NOMO-1 treated with DMSO at 0.1 percent for 48 hours (cell line): ENCODE results near the gene MARK1.

Source experiments
- DNase-seq: peaks from one replicate; lab custom pipeline; 2025; ENCODE audit not compliant: unreplicated experiment; lab: John Stamatoyannopoulos, UW

Gene MARK1

GRCh38 chr1:220528679-220529501, 954 bp downstream of the MARK1 start:
- no peak for DNase-seq

DNA sequence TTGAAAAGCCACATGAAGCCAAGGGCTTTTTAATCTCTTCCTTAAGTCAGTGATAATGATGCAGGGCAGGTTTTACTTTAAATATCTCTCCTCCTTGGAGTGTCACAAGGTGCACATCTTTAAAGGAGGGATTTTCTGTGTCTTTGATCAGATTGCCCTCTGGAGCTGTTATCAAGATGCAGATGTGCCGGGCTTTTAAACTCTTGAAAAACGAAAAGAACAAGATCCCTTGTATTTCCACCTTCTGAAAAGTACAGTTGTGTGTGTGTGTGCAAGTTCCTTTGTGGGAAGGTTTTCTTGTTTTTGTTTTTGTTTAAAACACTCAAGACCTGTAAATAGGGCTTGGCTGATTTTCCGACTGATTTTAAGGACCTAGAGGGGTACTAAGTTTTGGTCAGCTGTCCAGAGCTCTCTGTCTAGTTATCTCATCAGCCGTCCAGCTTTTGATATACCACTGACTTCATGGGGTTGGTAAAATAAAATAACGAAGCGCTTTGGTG, 1.6 kb downstream of the MARK1 start:
- DNase-seq: no peak

DNA sequence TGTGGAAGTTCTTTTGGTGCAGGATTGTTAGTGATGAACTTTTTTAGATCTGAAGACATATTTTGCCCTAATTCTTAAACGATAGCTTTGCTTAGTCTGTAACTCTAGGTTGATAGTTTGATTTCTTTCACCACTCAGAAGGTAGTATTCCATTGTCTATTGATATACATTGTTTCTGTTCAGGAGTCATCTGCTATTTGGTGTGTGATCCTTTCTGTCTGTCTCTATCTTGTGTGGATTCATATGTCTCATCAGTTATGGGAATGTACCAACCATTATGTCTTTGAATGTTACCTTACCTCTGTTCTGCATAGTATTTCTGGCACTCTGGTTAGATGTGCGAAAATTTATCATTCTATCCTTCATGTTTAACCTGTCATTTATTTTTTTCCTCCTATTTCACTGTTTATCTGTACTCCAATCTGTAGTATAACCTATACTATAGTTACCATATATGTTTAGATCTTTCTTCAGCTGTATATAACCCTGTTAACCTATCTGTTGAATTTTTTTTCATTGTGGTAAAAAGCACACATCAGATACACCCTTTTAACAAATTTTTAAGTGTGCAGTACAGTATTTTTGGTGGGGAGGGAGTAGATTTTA, 5.7 kb downstream of the MARK1 start:
- DNase-seq: no peak

- DNase-seq: no peak
Measured at GRCh38 chr1:220544901-220545303, 17.0 kb downstream of the MARK1 start.

- no peak for DNase-seq
Measured at GRCh38 chr1:220550811-220551399, 23.0 kb downstream of the MARK1 start.

DNA sequence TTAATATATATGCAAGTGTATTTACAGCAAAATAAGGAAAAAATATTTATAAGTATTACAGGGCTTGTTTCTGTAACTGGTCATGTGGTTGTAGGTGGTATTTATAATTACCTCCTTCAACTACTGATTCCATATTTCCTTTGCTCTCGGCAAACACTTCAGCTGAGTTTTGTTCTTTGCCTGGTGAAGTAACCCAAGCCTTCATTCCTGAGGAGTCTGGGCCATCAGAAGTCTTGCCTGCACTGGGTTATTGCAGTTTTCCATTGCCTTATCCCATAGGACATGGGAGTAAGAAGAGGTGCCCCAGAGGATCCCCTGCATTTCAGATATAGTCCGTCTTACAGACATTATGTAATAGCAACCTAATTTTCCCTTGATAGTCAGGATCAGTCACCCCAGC, 23.8 kb downstream of the MARK1 start:
- DNase-seq: no peak

DNA sequence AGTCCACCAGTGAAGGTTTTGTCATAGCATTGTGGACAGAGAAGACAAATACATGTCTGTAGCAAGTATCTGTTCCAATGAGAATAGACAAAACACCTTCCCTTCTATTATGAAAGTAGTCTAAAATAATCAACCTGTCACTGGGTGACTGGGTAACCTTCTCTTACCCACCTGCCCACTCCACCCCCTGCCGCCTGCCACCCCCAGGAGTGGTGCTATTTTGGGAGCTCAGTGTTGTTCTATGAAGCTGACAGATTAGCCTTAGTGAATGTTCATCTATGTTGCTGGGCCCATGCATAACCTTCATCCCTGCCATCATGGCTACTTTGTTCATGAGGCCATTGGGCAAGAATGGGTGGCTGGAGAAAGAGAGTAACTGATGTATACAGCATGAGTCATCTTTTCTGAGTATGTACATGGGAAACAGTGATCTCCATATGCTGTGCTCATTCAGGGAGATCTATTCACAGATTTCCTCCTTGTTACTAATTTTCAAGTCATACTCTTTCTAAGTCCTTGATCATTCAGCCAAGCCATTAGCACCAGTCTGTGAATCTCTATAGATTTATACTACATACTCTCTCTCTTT, 24.8 kb downstream of the MARK1 start:
- no peak for DNase-seq

DNA sequence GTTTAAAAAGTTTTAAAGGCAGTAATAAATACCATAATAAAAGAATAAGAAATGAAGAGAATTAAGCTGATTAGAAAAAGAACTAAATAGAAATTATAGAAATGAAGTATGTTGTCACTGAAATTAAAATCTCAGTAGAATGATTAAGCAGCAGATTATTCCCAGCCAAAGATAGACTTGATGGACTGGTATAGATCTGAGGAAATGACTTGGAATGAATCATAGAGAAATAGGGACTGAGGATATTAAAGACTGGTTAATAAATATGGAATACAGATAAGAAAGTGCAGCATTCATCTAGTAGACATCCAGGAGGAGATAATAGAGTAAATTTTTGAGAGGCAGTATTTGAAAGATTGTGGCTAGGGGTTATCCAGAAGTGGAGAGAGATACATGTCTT, 28.7 kb downstream of the MARK1 start:
- DNase-seq: no peak

DNA sequence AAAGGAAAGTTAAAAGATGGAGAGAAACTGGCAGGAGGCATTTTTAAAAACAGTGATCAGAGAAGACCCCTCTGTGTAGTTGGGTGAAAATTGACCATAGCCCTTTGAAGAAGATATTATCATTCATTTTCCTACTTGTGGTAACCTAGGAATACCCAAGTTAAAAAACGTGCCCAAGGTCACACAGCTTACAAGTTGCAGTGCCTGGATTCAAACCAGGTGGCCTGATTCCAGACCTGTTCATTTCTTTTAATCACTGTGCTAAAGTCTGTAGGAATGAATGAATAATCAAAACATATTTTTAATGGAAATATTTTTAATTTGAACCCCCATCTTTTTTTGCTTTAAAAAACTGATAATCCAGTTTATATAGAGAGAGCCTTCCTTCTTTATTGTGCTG, 35.6 kb downstream of the MARK1 start:
- DNase-seq: no peak

GRCh38 chr1:220564216-220564615, 36.3 kb downstream of the MARK1 start:
- DNase-seq: no peak

DNA sequence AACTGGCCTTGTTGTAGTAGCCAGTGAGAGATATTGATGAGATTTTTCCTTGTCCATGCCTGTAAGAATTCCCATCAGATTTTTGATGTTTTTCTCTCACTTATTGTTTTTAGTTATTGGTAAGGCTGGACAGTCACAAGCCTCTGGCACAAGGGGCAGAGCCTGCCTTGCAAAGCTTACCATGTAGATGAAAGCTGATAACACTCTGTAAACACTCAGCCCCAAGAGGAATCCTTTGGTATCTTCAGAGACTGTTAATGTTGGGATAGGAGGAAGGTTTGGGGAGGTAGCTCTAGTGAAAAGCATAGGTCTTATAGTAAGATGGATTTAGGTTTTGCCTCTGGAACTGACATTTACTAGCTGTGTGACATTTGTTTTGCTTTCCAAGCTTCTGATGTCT, 37.7 kb downstream of the MARK1 start:
- DNase-seq: no peak

- DNase-seq: no peak
Measured at GRCh38 chr1:220566869-220567268, 38.9 kb downstream of the MARK1 start.

DNA sequence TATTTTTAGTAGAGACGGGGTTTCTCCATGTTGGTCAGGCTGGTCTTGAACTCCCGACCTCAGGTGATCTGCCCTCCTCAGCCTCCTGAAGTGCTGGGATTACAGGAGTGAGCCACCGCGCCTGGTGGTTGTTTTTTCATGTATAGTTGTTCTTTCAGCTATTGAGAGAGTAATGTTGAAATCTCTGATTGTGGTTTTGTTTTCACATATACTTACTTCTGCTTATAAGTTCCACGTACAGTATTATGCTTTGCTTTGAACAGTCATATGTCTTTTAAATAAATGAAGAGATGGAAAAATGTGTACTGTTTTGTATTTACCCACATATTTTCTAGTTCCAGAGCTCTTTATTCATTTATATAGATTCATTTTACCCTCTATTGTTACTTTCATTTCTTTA, 44.5 kb downstream of the MARK1 start:
- peak; percentile 61 for DNase-seq

- no peak for DNase-seq
Measured at GRCh38 chr1:220573836-220574235, 45.9 kb downstream of the MARK1 start.

- DNase-seq: no peak
Measured at GRCh38 chr1:220575718-220576497, 48.0 kb downstream of the MARK1 start.

DNA sequence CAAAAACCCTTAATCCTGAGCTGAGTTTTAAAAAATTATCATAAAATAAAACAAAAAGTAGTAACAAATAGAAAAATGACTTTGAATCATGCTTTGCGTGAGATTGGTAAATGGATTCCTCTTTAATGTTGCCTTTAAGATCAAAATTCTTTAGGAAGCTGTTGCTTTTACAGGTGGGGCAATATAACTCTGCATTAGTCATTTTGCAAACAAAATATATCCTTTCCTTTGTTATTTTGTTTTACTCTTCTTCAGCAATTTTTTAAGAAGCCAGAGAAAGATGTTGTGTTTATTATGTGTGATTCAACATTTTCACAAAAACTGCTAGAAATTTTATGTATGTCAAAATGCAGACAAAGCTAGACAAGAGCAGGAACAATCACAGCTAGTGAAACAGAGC, 50.0 kb downstream of the MARK1 start:
- no peak for DNase-seq

DNA sequence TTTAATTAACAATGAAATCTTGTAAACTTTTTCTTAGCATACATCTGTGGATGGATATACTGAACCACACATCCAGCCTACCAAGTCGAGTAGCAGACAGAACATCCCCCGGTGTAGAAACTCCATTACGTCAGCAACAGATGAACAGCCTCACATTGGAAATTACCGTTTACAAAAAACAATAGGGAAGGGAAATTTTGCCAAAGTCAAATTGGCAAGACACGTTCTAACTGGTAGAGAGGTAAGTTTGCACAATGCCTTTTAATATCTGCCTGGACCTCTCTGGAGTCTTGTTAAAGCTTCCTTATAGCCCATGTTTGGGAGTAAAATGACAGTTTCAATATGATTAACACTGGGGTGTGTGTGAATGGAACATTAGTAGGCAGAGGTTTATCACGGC, 51.4 kb downstream of the MARK1 start:
- DNase-seq: no peak

- DNase-seq: no peak
Measured at GRCh38 chr1:220592714-220593113, 64.8 kb downstream of the MARK1 start.

GRCh38 chr1:220594356-220594755, 66.4 kb downstream of the MARK1 start:
- no peak for DNase-seq

GRCh38 chr1:220595179-220595578, 67.2 kb downstream of the MARK1 start:
- DNase-seq: no peak

GRCh38 chr1:220604926-220605325, 77.0 kb downstream of the MARK1 start:
- no peak for DNase-seq
